ENCODE data around the gene PLCB3.

PLCB3 gene

GRCh38 chr11:64265176-64266160 is 14.1 kb downstream of the PLCB3 start:
- no peak for DNase-seq (ENCODE audit: low read depth in 2 of 2)

- no peak for DNase-seq (ENCODE audit: low read depth in 2 of 2)
These were observed 15.0 kb downstream of the PLCB3 start for GRCh38 chr11:64266339-64266738.

GRCh38 chr11:64267207-64267945 is 16.0 kb downstream of the PLCB3 start:
- no peak for DNase-seq (ENCODE audit: low read depth in 2 of 2)

GRCh38 chr11:64268025-64268892 is 16.9 kb downstream of the PLCB3 start:
- DNase-seq (ENCODE audit: low read depth in 2 of 2): no peak

- DNase-seq (ENCODE audit: low read depth in 2 of 2): peak; percentile 39 to 55
These were observed 17.7 kb downstream of the PLCB3 start for GRCh38 chr11:64268893-64269539.

- peak; percentile 96 to 97 for DNase-seq (ENCODE audit: low read depth in 2 of 2)
These were observed 18.4 kb downstream of the PLCB3 start for GRCh38 chr11:64269540-64270220.

GRCh38 chr11:64275031-64275800 is 23.9 kb downstream of the PLCB3 start:
- DNase-seq (ENCODE audit: low read depth in 2 of 2): no peak

GRCh38 chr11:64275841-64276240 is 24.5 kb downstream of the PLCB3 start:
- no peak for DNase-seq (ENCODE audit: low read depth in 2 of 2)

GRCh38 chr11:64276653-64277431 is 25.5 kb downstream of the PLCB3 start:
- DNase-seq (ENCODE audit: low read depth in 2 of 2): no peak

- DNase-seq (ENCODE audit: low read depth in 2 of 2): no peak
These were observed 27.4 kb downstream of the PLCB3 start for GRCh38 chr11:64278576-64279190.

GRCh38 chr11:64281957-64282770 is 30.8 kb downstream of the PLCB3 start:
- DNase-seq (ENCODE audit: low read depth in 2 of 2): no peak

GRCh38 chr11:64283092-64283491 is 31.8 kb downstream of the PLCB3 start:
- DNase-seq (ENCODE audit: low read depth in 2 of 2): no peak

GRCh38 chr11:64284048-64284961 is 33.0 kb downstream of the PLCB3 start, which contains the start of gene BAD:
TSS of gene BAD (minus strand) at chr11:64284665. CDS start at chr11:64284368, 297 bp downstream.
- peak; percentile 91 to 92 for DNase-seq (ENCODE audit: low read depth in 2 of 2)

- peak; percentile 85 to 91 for DNase-seq (ENCODE audit: low read depth in 2 of 2)
These were observed 33.9 kb downstream of the PLCB3 start, which contains the start of gene GPR137 for GRCh38 chr11:64284962-64285884. TSS of gene GPR137 (plus strand) at chr11:64285848. CDS start at chr11:64286525, 677 bp downstream.

Measured in stimulated activated CD4-positive, alpha-beta T cell treated with anti-CD3 and anti-CD28 coated beads, Interleukin-4, amount 100 ng/mL, for 48 hours (primary cell).